Peyer's patch (tissue), 4 donors: ENCODE measurements around the gene CYP24A1.

Experiments used
- CTCF ChIP-seq, 6 experiments: fragments of 450-650 bp in 4 of 6; fragments of 200-600 bp in 2 of 6; sonication (generic) in 1 of 6; IDR thresholded peaks; one replicate each; pipeline ENCODE4 v1.5.1; 2017 to 2019; ENCODE audit warnings: antibody characterized with exemption in 6 of 6, mild to moderate bottlenecking in 3 of 6, moderate library complexity in 1 of 6
- POLR2A ChIP-seq, 2 donors: fragments of 450-650 bp; IDR thresholded peaks; one replicate each; pipeline ENCODE4 v1.5.1; 2017; ENCODE audit warnings: antibody characterized with exemption in 2 of 2, mild to moderate bottlenecking in 2 of 2, moderate library complexity in 2 of 2

- TF ChIP-seq CTCF (IDR thresholded peaks at IDR 0.05) (no peak), POLR2A (IDR thresholded peaks at IDR 0.05) (no peak)
Measured at GRCh38 chr20:54108817-54109216, 65.0 kb downstream of the CYP24A1 start.
